AG10803 (cell line): ENCODE data around the gene PGGHG.

Source experiments
- DNase-seq: peaks from one replicate; pipeline ENCODE4 v3.0.0; 2010; ENCODE audit warnings: low read depth
- H3K4me3 ChIP-seq: 2 replicates; pipeline ENCODE4 v1.5.1; 2011; ENCODE audit warnings: mild to moderate bottlenecking, low read length, control low read depth
- TF ChIP-seq, protein P1 (sequence below): conservative IDR thresholded peaks from 2 replicates; pipeline ENCODE4 v1.5.1; 2011; ENCODE audit warnings: mild to moderate bottlenecking, low read length, control low read depth, inconsistent platforms

The PGGHG gene

DNA sequence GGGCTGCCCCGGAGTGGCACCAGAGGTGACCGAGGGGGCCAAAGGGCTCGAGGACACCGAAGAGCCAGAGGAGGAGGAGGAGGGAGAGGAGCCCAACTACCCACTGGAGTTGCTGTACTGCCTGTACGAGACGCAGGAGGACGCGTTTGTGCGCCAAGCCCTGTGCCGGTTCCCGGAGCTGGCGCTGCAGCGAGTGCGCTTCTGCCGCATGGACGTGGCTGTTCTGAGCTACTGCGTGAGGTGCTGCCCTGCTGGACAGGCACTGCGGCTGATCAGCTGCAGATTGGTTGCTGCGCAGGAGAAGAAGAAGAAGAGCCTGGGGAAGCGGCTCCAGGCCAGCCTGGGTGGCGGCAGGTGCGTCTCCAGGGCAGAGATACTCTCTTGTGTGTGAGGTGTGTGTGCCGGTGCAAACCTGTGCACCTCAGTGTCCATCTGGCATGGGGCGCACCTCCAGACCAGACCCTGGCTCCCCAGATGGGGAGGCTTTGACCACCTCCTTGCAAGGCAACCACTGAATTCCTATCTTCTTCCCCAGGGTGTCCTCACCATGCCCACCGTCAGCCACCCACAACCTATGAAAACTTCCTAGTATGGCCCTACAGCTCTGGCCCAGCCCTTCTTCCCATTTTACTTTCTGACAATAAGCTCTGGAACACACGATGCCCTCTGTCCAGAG is 7.3 kb upstream of the PGGHG start:
- TF ChIP-seq, protein P1, sequence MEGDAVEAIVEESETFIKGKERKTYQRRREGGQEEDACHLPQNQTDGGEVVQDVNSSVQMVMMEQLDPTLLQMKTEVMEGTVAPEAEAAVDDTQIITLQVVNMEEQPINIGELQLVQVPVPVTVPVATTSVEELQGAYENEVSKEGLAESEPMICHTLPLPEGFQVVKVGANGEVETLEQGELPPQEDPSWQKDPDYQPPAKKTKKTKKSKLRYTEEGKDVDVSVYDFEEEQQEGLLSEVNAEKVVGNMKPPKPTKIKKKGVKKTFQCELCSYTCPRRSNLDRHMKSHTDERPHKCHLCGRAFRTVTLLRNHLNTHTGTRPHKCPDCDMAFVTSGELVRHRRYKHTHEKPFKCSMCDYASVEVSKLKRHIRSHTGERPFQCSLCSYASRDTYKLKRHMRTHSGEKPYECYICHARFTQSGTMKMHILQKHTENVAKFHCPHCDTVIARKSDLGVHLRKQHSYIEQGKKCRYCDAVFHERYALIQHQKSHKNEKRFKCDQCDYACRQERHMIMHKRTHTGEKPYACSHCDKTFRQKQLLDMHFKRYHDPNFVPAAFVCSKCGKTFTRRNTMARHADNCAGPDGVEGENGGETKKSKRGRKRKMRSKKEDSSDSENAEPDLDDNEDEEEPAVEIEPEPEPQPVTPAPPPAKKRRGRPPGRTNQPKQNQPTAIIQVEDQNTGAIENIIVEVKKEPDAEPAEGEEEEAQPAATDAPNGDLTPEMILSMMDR = no peak
- no peak for DNase-seq
- no peak overlapping the region for H3K4me3 ChIP-seq

DNA sequence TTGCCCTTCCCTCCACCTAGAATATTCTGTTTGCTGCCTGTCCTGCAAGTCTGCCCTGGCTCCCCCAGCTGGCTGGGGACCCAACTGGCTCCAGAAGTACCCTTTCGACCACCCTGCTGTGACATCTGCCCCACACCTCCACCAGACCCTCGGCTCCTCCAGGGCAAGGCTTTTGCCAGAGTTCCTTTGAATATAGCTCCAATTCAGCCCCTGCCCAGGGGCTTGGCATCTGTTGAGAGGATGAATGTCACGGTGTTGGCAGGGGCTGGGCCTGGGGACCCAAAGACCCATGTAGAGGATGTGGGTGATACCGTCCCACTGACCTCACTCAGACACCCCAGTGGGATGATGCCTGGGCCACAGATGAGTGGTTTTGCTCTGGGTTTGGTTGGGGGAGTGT is 6.8 kb upstream of the PGGHG start:
- no peak for DNase-seq

GRCh38 chr11:282630-283360 is 6.1 kb upstream of the PGGHG start:
- no peak overlapping the region for H3K4me3 ChIP-seq
- TF ChIP-seq, protein P1 = no peak
- no peak for DNase-seq

More for the DNA sequence above, 6.8 kb upstream of the PGGHG start:
- TF ChIP-seq, protein P1 = no peak
- H3K4me3 ChIP-seq = no peak overlapping the region

GRCh38 chr11:283405-284104 is 5.4 kb upstream of the PGGHG start:
- H3K4me3 ChIP-seq = no peak overlapping the region
- TF ChIP-seq, protein P1 = no peak
- DNase-seq = no peak

DNA sequence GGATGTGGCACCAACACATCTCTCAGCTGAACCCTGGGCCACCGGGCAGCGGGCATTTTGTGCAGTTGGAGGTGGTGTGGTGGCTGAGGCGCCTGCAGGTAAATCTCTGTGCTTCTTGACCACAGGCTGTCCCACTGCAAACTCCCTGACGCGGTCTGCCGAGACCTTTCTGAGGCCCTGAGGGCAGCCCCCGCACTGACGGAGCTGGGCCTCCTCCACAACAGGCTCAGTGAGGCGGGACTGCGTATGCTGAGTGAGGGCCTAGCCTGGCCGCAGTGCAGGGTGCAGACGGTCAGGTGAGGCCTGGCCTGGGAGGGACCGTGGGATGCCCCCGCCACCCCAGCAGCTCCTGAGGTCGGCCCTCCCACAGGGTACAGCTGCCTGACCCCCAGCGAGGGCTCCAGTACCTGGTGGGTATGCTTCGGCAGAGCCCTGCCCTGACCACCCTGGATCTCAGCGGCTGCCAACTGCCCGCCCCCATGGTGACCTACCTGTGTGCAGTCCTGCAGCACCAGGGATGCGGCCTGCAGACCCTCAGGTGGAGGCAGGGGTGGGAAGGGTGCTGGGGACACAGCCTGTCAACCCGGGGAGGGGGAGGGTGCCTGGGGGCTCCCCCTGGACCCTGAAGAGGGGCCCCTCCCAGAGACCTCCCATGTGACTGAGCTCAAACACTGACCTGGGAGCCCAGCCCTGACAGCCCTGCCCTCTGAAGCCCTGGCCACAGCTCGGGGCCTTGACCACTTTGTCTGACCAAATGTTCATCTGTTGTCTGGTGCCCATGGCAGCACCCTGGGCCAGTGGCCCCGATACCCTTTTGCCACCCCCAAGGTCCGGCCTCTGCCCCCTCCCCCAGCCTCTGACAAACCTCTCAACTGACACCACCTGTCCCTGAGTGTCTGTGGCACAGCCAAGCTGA is 4.6 kb upstream of the PGGHG start:
- TF ChIP-seq, protein P1 = no peak
- DNase-seq = no peak

DNA sequence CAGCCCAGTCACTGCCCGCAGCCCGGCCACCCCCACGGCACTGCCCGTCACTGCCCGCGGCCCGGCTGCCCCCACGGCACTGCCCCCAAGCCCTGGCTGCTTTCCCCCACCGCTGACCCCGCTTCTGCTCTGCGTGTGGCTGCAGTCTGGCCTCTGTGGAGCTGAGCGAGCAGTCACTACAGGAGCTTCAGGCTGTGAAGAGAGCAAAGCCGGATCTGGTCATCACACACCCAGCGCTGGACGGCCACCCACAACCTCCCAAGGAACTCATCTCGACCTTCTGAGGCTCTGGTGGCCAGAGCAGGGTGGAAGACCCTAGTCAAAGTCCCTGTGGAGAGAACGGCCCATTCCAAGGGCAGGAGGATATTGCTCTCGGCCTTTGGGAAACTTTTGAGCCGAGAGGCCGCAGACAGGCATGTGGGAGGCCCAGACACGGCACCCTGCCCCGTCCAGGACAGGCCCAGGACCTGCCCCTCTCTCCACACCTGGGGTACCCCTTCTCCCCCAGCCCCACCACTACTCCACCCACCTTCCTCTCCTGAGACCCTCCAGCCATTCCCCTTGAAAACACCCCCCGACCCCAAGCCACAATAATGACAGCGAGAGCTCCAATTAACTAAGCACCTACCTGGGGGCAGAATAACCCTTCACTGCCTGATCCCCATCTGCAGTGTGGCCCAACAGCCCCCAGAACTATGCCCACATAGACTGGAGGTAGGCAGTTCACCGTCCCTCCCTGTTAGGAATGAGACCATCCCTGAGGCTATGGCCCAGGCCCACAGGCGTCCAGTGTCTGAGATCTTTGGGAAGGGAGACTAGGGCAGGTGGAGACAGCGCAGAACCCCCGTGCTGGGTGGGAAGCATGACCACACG is 3.7 kb upstream of the PGGHG start:
- no peak for DNase-seq
- no peak overlapping the region for H3K4me3 ChIP-seq
- TF ChIP-seq, protein P1 = no peak

More for the DNA sequence above, 4.6 kb upstream of the PGGHG start:
- no peak overlapping the region for H3K4me3 ChIP-seq
